Measurements from ENCODE around the gene DPYSL4.

- TF ChIP-seq POLR2A (IDR thresholded peaks at IDR 0.05), result no peak
- no peak for TF ChIP-seq CTCF (IDR thresholded peaks at IDR 0.05)
Observed at GRCh38 chr10:132203256-132204077, 16.7 kb downstream of the DPYSL4 start.

Measured in adrenal gland (tissue), 5 donors.